RWPE2 (cell line): ENCODE results near the gene HHAT.

Experiments
- ATAC-seq: fragments of 200-7000 bp; cut with Tn5 transposase; 3 replicates; pipeline ENCODE4 v1.9.1; 2021; ENCODE audit warnings: low read depth
- DNase-seq: peaks from one replicate; pipeline ENCODE4 v3.0.0-alpha.2; 2020; ENCODE audit warnings: low spot score
- H3K27ac ChIP-seq: fragments of 450-650 bp; 2 replicates; pipeline ENCODE4 v1.5.1; 2017; ENCODE audit warnings: mild to moderate bottlenecking; ENCODE audit not compliant: poor library complexity, severe bottlenecking
- H3K27me3 ChIP-seq: fragments of 250-450 bp; sonication (Bioruptor Pico); 2 replicates; pipeline ENCODE4 v1.5.1; 2021; ENCODE audit warnings: mild to moderate bottlenecking, moderate library complexity; ENCODE audit not compliant: insufficient read depth, poor library complexity, severe bottlenecking
- H3K36me3 ChIP-seq: fragments of 250-450 bp; sonication (Bioruptor Pico); 2 replicates; pipeline ENCODE4 v1.5.1; 2020; ENCODE audit warnings: low read depth, mild to moderate bottlenecking, moderate library complexity
- H3K4me1 ChIP-seq: fragments of 250-450 bp; sonication (Bioruptor Pico); 2 replicates; pipeline ENCODE4 v1.5.1; 2021; ENCODE audit warnings: mild to moderate bottlenecking, moderate library complexity; ENCODE audit not compliant: insufficient read depth, poor library complexity, severe bottlenecking
- H3K4me3 ChIP-seq: fragments of 250-450 bp; sonication (Bioruptor Pico); 2 replicates; pipeline ENCODE4 v1.5.1; 2021; ENCODE audit warnings: mild to moderate bottlenecking, moderate library complexity; ENCODE audit not compliant: severe bottlenecking
- H3K9me3 ChIP-seq: fragments of 250-450 bp; sonication (Bioruptor Pico); 2 replicates; pipeline ENCODE4 v1.5.1; 2021; ENCODE audit warnings: mild to moderate bottlenecking, moderate library complexity; ENCODE audit not compliant: severe bottlenecking
- TF ChIP-seq, protein P1 (sequence below): fragments of 450-650 bp; IDR thresholded peaks from one replicate; pipeline ENCODE4 v1.5.1; 2017; ENCODE audit warnings: mild to moderate bottlenecking, moderate library complexity; ENCODE audit not compliant: poor library complexity, severe bottlenecking

HHAT gene

DNA sequence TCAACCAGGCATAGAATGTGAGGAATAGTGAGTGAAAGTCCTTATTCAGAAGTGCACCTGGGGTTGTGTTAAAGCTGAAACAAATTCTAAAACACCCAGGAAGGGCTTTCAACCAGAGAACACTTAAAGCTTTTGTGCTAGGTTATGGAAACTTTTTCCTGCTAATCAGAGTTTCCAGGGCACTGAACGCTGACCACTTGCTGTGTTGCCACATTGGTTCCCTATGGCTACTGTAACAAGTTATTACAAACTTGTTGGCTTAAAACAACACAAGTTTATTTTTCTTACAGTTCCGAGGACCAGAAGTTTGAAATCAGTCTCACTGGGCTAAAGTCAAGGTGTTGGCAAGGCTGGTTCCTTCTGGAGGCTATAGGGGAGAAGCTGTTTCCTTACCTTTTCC is 300.6 kb downstream of the HHAT start:
- H3K9me3 ChIP-seq, result no peaks in the 10 kb centered on the region
- no peak overlapping the region for H3K4me3 ChIP-seq
- no peak for DNase-seq
- no peaks in the 10 kb centered on the region for H3K27me3 ChIP-seq
- ATAC-seq, result no peak
- no peaks in the 10 kb centered on the region for H3K4me1 ChIP-seq
- H3K36me3 ChIP-seq, result no peaks in the 10 kb centered on the region
- no peak overlapping the region for H3K27ac ChIP-seq
- TF ChIP-seq, protein P1, sequence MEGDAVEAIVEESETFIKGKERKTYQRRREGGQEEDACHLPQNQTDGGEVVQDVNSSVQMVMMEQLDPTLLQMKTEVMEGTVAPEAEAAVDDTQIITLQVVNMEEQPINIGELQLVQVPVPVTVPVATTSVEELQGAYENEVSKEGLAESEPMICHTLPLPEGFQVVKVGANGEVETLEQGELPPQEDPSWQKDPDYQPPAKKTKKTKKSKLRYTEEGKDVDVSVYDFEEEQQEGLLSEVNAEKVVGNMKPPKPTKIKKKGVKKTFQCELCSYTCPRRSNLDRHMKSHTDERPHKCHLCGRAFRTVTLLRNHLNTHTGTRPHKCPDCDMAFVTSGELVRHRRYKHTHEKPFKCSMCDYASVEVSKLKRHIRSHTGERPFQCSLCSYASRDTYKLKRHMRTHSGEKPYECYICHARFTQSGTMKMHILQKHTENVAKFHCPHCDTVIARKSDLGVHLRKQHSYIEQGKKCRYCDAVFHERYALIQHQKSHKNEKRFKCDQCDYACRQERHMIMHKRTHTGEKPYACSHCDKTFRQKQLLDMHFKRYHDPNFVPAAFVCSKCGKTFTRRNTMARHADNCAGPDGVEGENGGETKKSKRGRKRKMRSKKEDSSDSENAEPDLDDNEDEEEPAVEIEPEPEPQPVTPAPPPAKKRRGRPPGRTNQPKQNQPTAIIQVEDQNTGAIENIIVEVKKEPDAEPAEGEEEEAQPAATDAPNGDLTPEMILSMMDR, result no peak

DNA sequence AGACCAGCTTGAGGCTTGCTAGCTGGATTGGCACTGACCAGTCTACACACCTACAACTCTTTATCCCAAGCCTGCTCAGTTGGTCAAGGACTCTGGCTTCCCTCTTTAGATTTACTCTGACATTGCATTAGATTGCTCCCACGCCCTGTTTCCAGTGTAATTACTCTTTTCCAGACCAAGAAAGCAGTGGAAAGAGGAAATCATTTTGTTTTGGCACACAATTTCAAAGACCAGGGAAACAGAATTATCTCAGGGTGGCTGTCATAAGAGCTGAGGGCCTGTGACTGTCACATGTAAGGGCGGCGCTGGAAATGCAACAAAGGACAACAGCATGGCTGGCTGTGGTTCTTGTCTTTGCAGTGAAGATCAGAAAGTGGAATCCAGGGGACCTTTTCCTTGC is 302.7 kb downstream of the HHAT start:
- Histone ChIP-seq H3K4me3 (no peak overlapping the region), H3K36me3 (no peaks in the 10 kb centered on the region), H3K27me3 (no peaks in the 10 kb centered on the region), H3K4me1 (no peaks in the 10 kb centered on the region), H3K9me3 (no peaks in the 10 kb centered on the region), H3K27ac (no peak overlapping the region)
- DNase-seq (no peak), ATAC-seq (no peak)
- TF ChIP-seq, protein P1, result no peak

DNA sequence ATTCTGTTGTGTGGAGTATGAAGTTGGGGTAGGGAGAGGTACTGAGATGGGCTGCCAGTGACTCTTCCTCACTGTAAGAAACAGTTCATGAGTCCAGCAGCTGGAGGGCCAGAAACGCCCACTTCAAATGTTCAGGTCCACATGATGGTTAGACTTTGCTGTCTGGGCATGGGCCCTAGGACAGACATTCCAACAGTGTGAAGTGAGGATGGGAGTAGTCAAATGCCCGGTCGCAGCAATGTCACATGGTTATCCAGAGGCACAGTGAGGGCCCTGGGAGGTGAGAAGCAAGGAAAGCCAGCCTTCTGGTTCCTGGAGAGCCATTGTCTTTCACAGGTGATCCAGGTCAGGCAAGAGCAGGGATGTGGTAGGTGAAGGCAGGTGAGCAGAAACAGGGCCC is 304.4 kb downstream of the HHAT start:
- Histone ChIP-seq H3K9me3 (no peaks in the 10 kb centered on the region), H3K4me1 (no peaks in the 10 kb centered on the region), H3K4me3 (no peak overlapping the region), H3K36me3 (no peaks in the 10 kb centered on the region), H3K27ac (no peak overlapping the region), H3K27me3 (no peaks in the 10 kb centered on the region)
- ATAC-seq, result no peak
- DNase-seq, result no peak
- TF ChIP-seq, protein P1, result no peak

DNA sequence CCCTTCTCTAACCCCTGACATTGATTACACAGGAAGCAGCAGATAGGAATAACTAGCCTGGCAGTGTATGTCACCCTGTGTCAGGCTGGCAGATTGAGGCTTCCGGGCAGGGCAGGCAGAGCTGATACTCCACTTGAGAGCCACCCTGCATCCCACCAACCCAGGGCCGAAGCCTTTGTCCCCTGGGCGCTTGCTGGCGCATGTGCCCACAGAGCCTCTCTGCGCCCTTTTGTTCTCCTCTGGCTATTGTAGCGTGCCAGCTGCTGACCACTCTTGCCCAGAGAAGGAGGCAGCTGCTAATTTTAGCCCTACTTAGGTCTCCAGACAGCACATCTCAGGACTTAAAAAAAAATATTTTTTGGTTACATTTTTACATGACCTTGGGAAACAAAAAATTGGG is 304.9 kb downstream of the HHAT start:
- no peak overlapping the region for H3K4me3 ChIP-seq
- DNase-seq (no peak), ATAC-seq (no peak)
- no peaks in the 10 kb centered on the region for H3K27me3 ChIP-seq
- H3K36me3 ChIP-seq, result no peaks in the 10 kb centered on the region
- no peaks in the 10 kb centered on the region for H3K4me1 ChIP-seq
- no peak overlapping the region for H3K27ac ChIP-seq
- no peaks in the 10 kb centered on the region for H3K9me3 ChIP-seq
- TF ChIP-seq, protein P1, result no peak

DNA sequence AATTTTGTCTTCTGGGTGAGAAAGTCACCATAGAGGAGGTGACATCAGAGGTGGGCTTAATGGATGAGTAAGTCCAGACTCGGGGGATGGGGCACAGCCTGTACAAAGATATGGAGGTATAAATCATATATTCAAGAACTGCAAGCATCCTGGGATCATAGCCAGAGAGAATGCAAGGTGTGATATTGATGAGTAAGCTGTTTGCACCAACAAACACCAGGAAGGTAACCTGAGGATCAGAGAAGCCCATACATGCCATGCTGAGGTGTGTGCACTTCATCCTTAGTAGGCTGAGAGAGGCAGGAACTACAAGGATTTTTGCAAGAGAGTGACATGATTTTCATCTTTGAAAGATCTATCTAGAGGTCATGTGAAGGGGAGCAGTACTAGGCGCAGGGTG is 306.4 kb downstream of the HHAT start:
- ATAC-seq (no peak), DNase-seq (no peak)
- TF ChIP-seq, protein P1, result no peak
- Histone ChIP-seq H3K4me3 (no peak overlapping the region), H3K36me3 (no peaks in the 10 kb centered on the region), H3K4me1 (no peaks in the 10 kb centered on the region), H3K27me3 (no peaks in the 10 kb centered on the region), H3K9me3 (no peaks in the 10 kb centered on the region), H3K27ac (no peak overlapping the region)
